ENCODE data around the gene ZNF445.
"Not testable (repeated sequence)": the region's sequence is repeated elsewhere in the genome, so short reads cannot be mapped to it uniquely, and the experiment has no call there.

ZNF445 gene

GRCh38 chr3:44429459-44429858 is 48.0 kb downstream of the ZNF445 start:
- DNase-seq, result no peak

GRCh38 chr3:44428910-44429309 is 48.6 kb downstream of the ZNF445 start:
- no peak for DNase-seq

GRCh38 chr3:44427683-44428082 is 49.8 kb downstream of the ZNF445 start:
- no peak for DNase-seq

- no peak for DNase-seq
Observed at GRCh38 chr3:44424758-44425157, 52.7 kb downstream of the ZNF445 start.

- DNase-seq, result no peak
Observed at GRCh38 chr3:44421280-44421679, 56.2 kb downstream of the ZNF445 start.

GRCh38 chr3:44420676-44421075 is 56.8 kb downstream of the ZNF445 start:
- no peak for DNase-seq

- no peak for DNase-seq
Observed at GRCh38 chr3:44419923-44420650, 57.4 kb downstream of the ZNF445 start.

- no peak for DNase-seq
Observed at GRCh38 chr3:44419116-44419922, 58.2 kb downstream of the ZNF445 start.

GRCh38 chr3:44418549-44418948 is 58.9 kb downstream of the ZNF445 start:
- DNase-seq, result no peak

GRCh38 chr3:44418118-44418517 is 59.4 kb downstream of the ZNF445 start:
- DNase-seq, result not testable (repeated sequence)

- no peak for DNase-seq
Observed at GRCh38 chr3:44416031-44417030, 61.1 kb downstream of the ZNF445 start.

- DNase-seq, result no peak
Observed at GRCh38 chr3:44415421-44415820, 62.0 kb downstream of the ZNF445 start.

- no peak for DNase-seq
Observed at GRCh38 chr3:44414517-44415090, 62.9 kb downstream of the ZNF445 start.

GRCh38 chr3:44412365-44412764 is 65.1 kb downstream of the ZNF445 start:
- no peak for DNase-seq

GRCh38 chr3:44411031-44411645 is 66.3 kb downstream of the ZNF445 start:
- no peak for DNase-seq

- DNase-seq, result no peak
Observed at GRCh38 chr3:44409640-44410410, 67.6 kb downstream of the ZNF445 start.

GRCh38 chr3:44402548-44402947 is 74.9 kb downstream of the ZNF445 start:
- DNase-seq, result no peak

- no peak for DNase-seq
Observed at GRCh38 chr3:44400771-44401170, 76.7 kb downstream of the ZNF445 start.

GRCh38 chr3:44398853-44399252 is 78.6 kb downstream of the ZNF445 start:
- no peak for DNase-seq

- not testable (repeated sequence) for DNase-seq
Observed at GRCh38 chr3:44398271-44398670, 79.2 kb downstream of the ZNF445 start.

Measured in stimulated activated CD4-positive, alpha-beta T cell treated with anti-CD3 and anti-CD28 coated beads, Interleukin-15, amount 100 ng/mL, for 24 hours (primary cell).